ENCODE measurements around the gene LSP1. TPM values are rescaled to one million over a fixed set of nuclear protein-coding genes. Genes with fewer than 3 reads are reported as not detected.

Gene LSP1
- total RNA-seq, 1 donor from 2014 or later, result 41.9 TPM

GRCh38 chr11:1851468-1852180 is 1.3 kb upstream of the LSP1 start:
- Histone ChIP-seq H3K27me3 (no peaks in the 10 kb centered on the region), H3K27ac (no peak overlapping the region), H3K9me3 (no peaks in the 10 kb centered on the region), H3K4me1 (no peaks in the 10 kb centered on the region), H3K36me3 (no peaks in the 10 kb centered on the region), H3K4me3 (no peak overlapping the region)
- intact Hi-C loops (cut with DNase I), result no loop called here
- TF ChIP-seq CTCF (IDR thresholded peaks at IDR 0.05), result no peak
- DNase-seq (ENCODE audit: low spot score in 2 of 2), result no peak

GRCh38 chr11:1852271-1852876 is 510 bp upstream of the LSP1 start:
- Histone ChIP-seq H3K27me3 (no peaks in the 10 kb centered on the region), H3K36me3 (no peaks in the 10 kb centered on the region), H3K27ac (no peak overlapping the region), H3K4me3 (no peak overlapping the region), H3K4me1 (no peaks in the 10 kb centered on the region), H3K9me3 (no peaks in the 10 kb centered on the region)
- TF ChIP-seq CTCF (IDR thresholded peaks at IDR 0.05), result no peak
- intact Hi-C loops (cut with DNase I), result no loop called here
- DNase-seq (ENCODE audit: low spot score in 2 of 2), result no peak

- Histone ChIP-seq H3K27me3 (no peaks in the 10 kb centered on the region), H3K9me3 (no peaks in the 10 kb centered on the region), H3K36me3 (no peaks in the 10 kb centered on the region), H3K27ac (no peak overlapping the region), H3K4me1 (no peaks in the 10 kb centered on the region), H3K4me3 (peak overlapping the region in 1 of 2 donors; percentile 5)
- intact Hi-C loops (cut with DNase I), result no loop called here
- no peak for DNase-seq (ENCODE audit: low spot score in 2 of 2)
- no peak for TF ChIP-seq CTCF (IDR thresholded peaks at IDR 0.05)
Observed at GRCh38 chr11:1853376-1854131, 670 bp downstream of the LSP1 start.

GRCh38 chr11:1854132-1854948 is 1.5 kb downstream of the LSP1 start:
- Histone ChIP-seq H3K36me3 (no peaks in the 10 kb centered on the region), H3K27ac (no peak overlapping the region), H3K27me3 (no peaks in the 10 kb centered on the region), H3K9me3 (no peaks in the 10 kb centered on the region), H3K4me1 (no peaks in the 10 kb centered on the region), H3K4me3 (peak overlapping the region in 1 of 2 donors; percentile 5)
- no peak for DNase-seq (ENCODE audit: low spot score in 2 of 2)
- intact Hi-C loops (cut with DNase I), result no loop called here
- no peak for TF ChIP-seq CTCF (IDR thresholded peaks at IDR 0.05)
